Measurements from ENCODE around the gene GTF2F1. TPM values are rescaled to one million over a fixed set of nuclear protein-coding genes. Genes with fewer than 3 reads are reported as not detected.
A peak's percentile ranks its signal among the peaks of the same experiment; 100 is the strongest.

GTF2F1 gene
- polyA plus RNA-seq, 3 donors: 80.3 to 103 (median 100.0) TPM

- DNase-seq (ENCODE audit: extremely low read depth in 1 of 11, low read depth in 9 of 11, low spot score in 4 of 11): no peak
These were observed 30.7 kb upstream of the GTF2F1 start for GRCh38 chr19:6423499-6424194.

GRCh38 chr19:6421075-6422014, 28.4 kb upstream of the GTF2F1 start:
- DNase-seq (ENCODE audit: extremely low read depth in 1 of 11, low read depth in 9 of 11, low spot score in 4 of 11): no peak

GRCh38 chr19:6418562-6418932, 25.6 kb upstream of the GTF2F1 start:
- DNase-seq (ENCODE audit: extremely low read depth in 1 of 11, low read depth in 9 of 11, low spot score in 4 of 11): no peak

- DNase-seq (ENCODE audit: extremely low read depth in 1 of 11, low read depth in 9 of 11, low spot score in 4 of 11): no peak
These were observed 25.0 kb upstream of the GTF2F1 start for GRCh38 chr19:6417713-6418561.

- no peak for DNase-seq (ENCODE audit: extremely low read depth in 1 of 11, low read depth in 9 of 11, low spot score in 4 of 11)
These were observed 23.9 kb upstream of the GTF2F1 start for GRCh38 chr19:6416658-6417405.

- DNase-seq (ENCODE audit: extremely low read depth in 1 of 11, low read depth in 9 of 11, low spot score in 4 of 11): no peak
These were observed 22.7 kb upstream of the GTF2F1 start for GRCh38 chr19:6415591-6416190.

GRCh38 chr19:6414793-6415590, 22.0 kb upstream of the GTF2F1 start:
- DNase-seq (ENCODE audit: extremely low read depth in 1 of 11, low read depth in 9 of 11, low spot score in 4 of 11): no peak

GRCh38 chr19:6413721-6414643, 21.0 kb upstream of the GTF2F1 start:
- no peak for DNase-seq (ENCODE audit: extremely low read depth in 1 of 11, low read depth in 9 of 11, low spot score in 4 of 11)

- no peak for DNase-seq (ENCODE audit: extremely low read depth in 1 of 11, low read depth in 9 of 11, low spot score in 4 of 11)
These were observed 20.3 kb upstream of the GTF2F1 start for GRCh38 chr19:6413291-6413690.

GRCh38 chr19:6412447-6413091, 19.6 kb upstream of the GTF2F1 start:
- DNase-seq (ENCODE audit: extremely low read depth in 1 of 11, low read depth in 9 of 11, low spot score in 4 of 11): no peak

- no peak for DNase-seq (ENCODE audit: extremely low read depth in 1 of 11, low read depth in 9 of 11, low spot score in 4 of 11)
These were observed 19.1 kb upstream of the GTF2F1 start for GRCh38 chr19:6412061-6412446.

GRCh38 chr19:6409346-6409745, 16.4 kb upstream of the GTF2F1 start:
- no peak for DNase-seq (ENCODE audit: extremely low read depth in 1 of 11, low read depth in 9 of 11, low spot score in 4 of 11)

- no peak for DNase-seq (ENCODE audit: extremely low read depth in 1 of 11, low read depth in 9 of 11, low spot score in 4 of 11)
These were observed 13.4 kb upstream of the GTF2F1 start for GRCh38 chr19:6406401-6406800.

- DNase-seq (ENCODE audit: extremely low read depth in 1 of 11, low read depth in 9 of 11, low spot score in 4 of 11): peak in 3 of 11 donors; percentile 58 to 74 (median 68)
These were observed 10.1 kb upstream of the GTF2F1 start for GRCh38 chr19:6402837-6403608.

GRCh38 chr19:6402058-6402457, 9.1 kb upstream of the GTF2F1 start:
- DNase-seq (ENCODE audit: extremely low read depth in 1 of 11, low read depth in 9 of 11, low spot score in 4 of 11): no peak
